Sigmoid colon (tissue), 7 donors: Measurements from ENCODE around the gene SIAH2. TPM values are rescaled to one million over a fixed set of nuclear protein-coding genes. Genes with fewer than 3 reads are reported as not detected.

Experiments used
- DNase-seq: peaks from one replicate; pipeline ENCODE4 v3.0.0-alpha.2; 2019
- H3K27ac ChIP-seq, 4 donors: fragments of 200-600 bp; sonication (generic); one replicate each; pipeline ENCODE4 v1.5.1; 2016 to 2019; ENCODE audit warnings: mild to moderate bottlenecking in 1 of 4
- H3K27me3 ChIP-seq, 3 donors: fragments of 200-600 bp; sonication (generic); one replicate each; pipeline ENCODE4 v1.5.1; 2019; ENCODE audit warnings: mild to moderate bottlenecking in 1 of 3
- H3K36me3 ChIP-seq, 4 donors: fragments of 200-600 bp; sonication (generic); one replicate each; pipeline ENCODE4 v1.5.1; 2016 to 2019
- H3K4me1 ChIP-seq, 4 donors: fragments of 200-600 bp; sonication (generic); one replicate each; pipeline ENCODE4 v1.5.1; 2017 to 2019
- H3K4me3 ChIP-seq, 4 donors: fragments of 200-600 bp; sonication (generic); one replicate each; pipeline ENCODE4 v1.5.1; 2017 to 2019; ENCODE audit warnings: mild to moderate bottlenecking in 2 of 4, moderate library complexity in 1 of 4
- H3K9me3 ChIP-seq, 4 donors: fragments of 200-600 bp in 3 of 4; sonication (generic) in 3 of 4; one replicate each; pipeline versions ENCODE4 v1.5.1 to v1.6.1; 2013 to 2019
- CTCF ChIP-seq, 4 experiments: fragments of 450-650 bp in 3 of 4; fragments of 200-600 bp in 1 of 4; IDR thresholded peaks; one replicate each; pipeline ENCODE4 v1.5.1; 2016 to 2019; ENCODE audit warnings: antibody characterized with exemption in 4 of 4, mild to moderate bottlenecking in 3 of 4, moderate library complexity in 2 of 4
- EP300 ChIP-seq, 4 donors: sonication (generic); formaldehyde crosslinking; IDR thresholded peaks; one replicate each; pipeline ENCODE4 v1.6.1; 2017; ENCODE audit warnings: antibody characterized with exemption in 4 of 4
- POLR2A ChIP-seq, 2 donors: fragments of 450-650 bp; IDR thresholded peaks; one replicate each; pipeline ENCODE4 v1.6.1; 2016; ENCODE audit warnings: antibody characterized with exemption in 2 of 2, mild to moderate bottlenecking in 2 of 2, moderate library complexity in 2 of 2
- POLR2AphosphoS5 ChIP-seq, 4 donors: sonication (generic); formaldehyde crosslinking; IDR thresholded peaks; one replicate each; pipeline ENCODE4 v1.6.1; 2017; ENCODE audit warnings: antibody characterized with exemption in 4 of 4
- WGBS, 2 donors: extraction: QIAGEN DNeasy Blood & Tissue Kit; methylation state at CpG; one replicate each; pipeline ENCODE4 v1.1.7; 2013; 5-methylcytosine and 5-hydroxymethylcytosine counted together
- intact Hi-C: fragments of 100-400 bp; cut with DNase I; formaldehyde crosslinking; loops from one replicate; pipeline ENCODE4 v1.15.1; 2023
- polyA plus RNA-seq, 3 donors: library from polyadenylated mRNA; stranded (reverse); fragments of 200-250 nt; gene quantifications; one replicate each; pipeline ENCODE4 v1.2.3, GENCODE V29; 2013
- total RNA-seq, 4 donors: library from RNA; depleted of rRNA; stranded (reverse); fragments of >200 nt; gene quantifications; one replicate each; pipeline ENCODE4 v1.1.0, GENCODE V29; 2016
- donor health status: healthy with polysubstance abuse.
- donor health status: Bipolar disorder and iron deficiency.
- donor health status: healthy.

The SIAH2 gene
- total and polyA plus RNA-seq, 7 donors, result 12.0 to 35.0 (median 21.2) TPM

GRCh38 chr3:150757364-150757763 lies 5.6 kb downstream of the SIAH2 start:
- no peaks in the 10 kb centered on the region for H3K9me3 ChIP-seq
- 58 to 82% methylated on average over 5 of the region's 5 CpGs for WGBS, 2 donors
- peaks cover 0 to 56% (median 45%) of the 10 kb centered on the region in 4 donors for H3K4me1 ChIP-seq
- H3K4me3 ChIP-seq, result no peak overlapping the region
- DNase-seq, result no peak
- no peaks in the 10 kb centered on the region for H3K27me3 ChIP-seq
- no peak for TF ChIP-seq POLR2A (IDR thresholded peaks at IDR 0.05)
- TF ChIP-seq POLR2AphosphoS5 (IDR thresholded peaks at IDR 0.05), result no peak
- TF ChIP-seq EP300 (IDR thresholded peaks at IDR 0.05), result no peak
- TF ChIP-seq CTCF (IDR thresholded peaks at IDR 0.05), result no peak
- H3K27ac ChIP-seq, result peak overlapping the region in 1 of 4 donors; percentile 11
- intact Hi-C loops, result no loop called here
- H3K36me3 ChIP-seq, result no peaks in the 10 kb centered on the region

- intact Hi-C loops, result no loop called here
- Histone ChIP-seq H3K27me3 (no peaks in the 10 kb centered on the region), H3K36me3 (no peaks in the 10 kb centered on the region), H3K4me3 (no peak overlapping the region), H3K9me3 (no peaks in the 10 kb centered on the region), H3K4me1 (peaks cover 0 to 63% (median 45%) of the 10 kb centered on the region in 4 donors), H3K27ac (peak overlapping the region in 2 of 4 donors; percentile 11 to 16)
- WGBS, 2 donors, result 19 to 63% methylated on average over 4 of the region's 4 CpGs
- TF ChIP-seq CTCF (IDR thresholded peaks at IDR 0.05), result no peak
- no peak for TF ChIP-seq EP300 (IDR thresholded peaks at IDR 0.05)
- TF ChIP-seq POLR2AphosphoS5 (IDR thresholded peaks at IDR 0.05), result no peak
- TF ChIP-seq POLR2A (IDR thresholded peaks at IDR 0.05), result no peak
- DNase-seq, result no peak
These were observed 6.4 kb downstream of the SIAH2 start for GRCh38 chr3:150756491-150757059.

- Histone ChIP-seq H3K27me3 (no peaks in the 10 kb centered on the region), H3K4me1 (peaks cover 0 to 61% (median 42%) of the 10 kb centered on the region in 4 donors), H3K9me3 (no peaks in the 10 kb centered on the region), H3K4me3 (no peak overlapping the region), H3K27ac (peak overlapping the region in 1 of 4 donors; percentile 16), H3K36me3 (no peaks in the 10 kb centered on the region)
- 61 to 91% methylated on average over 3 of the region's 3 CpGs for WGBS, 2 donors
- TF ChIP-seq POLR2AphosphoS5 (IDR thresholded peaks at IDR 0.05), result no peak
- TF ChIP-seq EP300 (IDR thresholded peaks at IDR 0.05), result no peak
- no peak for TF ChIP-seq POLR2A (IDR thresholded peaks at IDR 0.05)
- TF ChIP-seq CTCF (IDR thresholded peaks at IDR 0.05), result no peak
- DNase-seq, result no peak
- intact Hi-C loops, result no loop called here
These were observed 7.1 kb downstream of the SIAH2 start for GRCh38 chr3:150755902-150756301.

GRCh38 chr3:150754896-150755295 lies 8.1 kb downstream of the SIAH2 start:
- TF ChIP-seq POLR2A (IDR thresholded peaks at IDR 0.05) (no peak), EP300 (IDR thresholded peaks at IDR 0.05) (no peak), POLR2AphosphoS5 (IDR thresholded peaks at IDR 0.05) (no peak), CTCF (IDR thresholded peaks at IDR 0.05) (no peak)
- Histone ChIP-seq H3K9me3 (no peaks in the 10 kb centered on the region), H3K27ac (no peak overlapping the region), H3K36me3 (no peaks in the 10 kb centered on the region), H3K4me1 (peaks cover 0 to 53% (median 34%) of the 10 kb centered on the region in 4 donors), H3K27me3 (no peaks in the 10 kb centered on the region), H3K4me3 (no peak overlapping the region)
- DNase-seq, result no peak
- 82 to 96% methylated on average over 3 of the region's 3 CpGs for WGBS, 2 donors
- intact Hi-C loops, result no loop called here

- no peak for TF ChIP-seq POLR2A (IDR thresholded peaks at IDR 0.05)
- TF ChIP-seq CTCF (IDR thresholded peaks at IDR 0.05), result no peak
- TF ChIP-seq EP300 (IDR thresholded peaks at IDR 0.05), result no peak
- Histone ChIP-seq H3K27ac (no peak overlapping the region), H3K9me3 (no peaks in the 10 kb centered on the region), H3K4me1 (peaks cover 0 to 50% (median 36%) of the 10 kb centered on the region in 4 donors), H3K4me3 (no peak overlapping the region), H3K27me3 (no peaks in the 10 kb centered on the region), H3K36me3 (no peaks in the 10 kb centered on the region)
- DNase-seq, result no peak
- 13 to 72% methylated on average over 2 of the region's 2 CpGs for WGBS, 2 donors
- intact Hi-C loops, result no loop called here
These were observed 11.1 kb downstream of the SIAH2 start for GRCh38 chr3:150751781-150752263.
